ENCODE measurements around the gene GALNT17. TPM values are rescaled to one million over a fixed set of nuclear protein-coding genes. Genes with fewer than 3 reads are reported as not detected.

The GALNT17 gene
- total and polyA plus RNA-seq, 4 donors = 1.3 to 22.4 (median 4.0) TPM

DNA sequence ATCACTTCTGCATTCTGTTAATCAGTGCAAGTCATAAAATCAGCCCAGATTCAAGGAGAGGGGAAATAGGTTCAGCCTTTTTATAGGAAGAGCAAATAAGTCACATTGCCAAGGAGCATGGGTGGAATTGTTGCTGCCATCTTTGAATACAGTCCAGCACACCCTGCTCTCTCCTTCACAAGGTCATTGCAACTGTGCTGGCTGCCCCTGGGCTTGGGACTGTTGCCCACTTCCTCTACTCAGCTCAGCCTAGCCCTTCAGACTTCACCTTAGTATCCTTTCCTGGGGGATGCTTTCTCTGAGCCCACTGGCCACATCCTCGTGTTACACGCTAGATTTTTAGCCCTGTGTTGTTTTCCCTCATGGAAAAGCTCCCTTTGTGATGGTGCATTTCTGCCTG, 527.7 kb downstream of the GALNT17 start:
- H3K9me3 ChIP-seq (ENCODE audit: control insufficient read depth, low read length) = peaks cover 6% of the 10 kb centered on the region
- 97 to 98% methylated on average over 2 of the region's 2 CpGs for WGBS, 2 donors
- DNase-seq = no peak
- H3K27ac ChIP-seq (ENCODE audit: low read depth in 1 of 2, low read length in 2 of 2) = no peak overlapping the region
- no peak overlapping the region for H3K4me3 ChIP-seq (ENCODE audit: low read length in 2 of 2)
- H3K36me3 ChIP-seq (ENCODE audit: control insufficient read depth in 1 of 2, insufficient read depth in 2 of 2, low read length in 1 of 2) = no peaks in the 10 kb centered on the region
- ATAC-seq (ENCODE audit: low FRiP score) = no peak
- H3K4me1 ChIP-seq (ENCODE audit: control insufficient read depth in 1 of 2, insufficient read depth in 2 of 2, low read length in 2 of 2) = no peaks in the 10 kb centered on the region
- intact Hi-C loops (cut with DNase I) = no loop called here
- no peaks in the 10 kb centered on the region for H3K27me3 ChIP-seq (ENCODE audit: control insufficient read depth in 1 of 2, insufficient read depth in 2 of 2, low read length in 1 of 2)

GRCh38 chr7:71661671-71662224, 529.8 kb downstream of the GALNT17 start:
- no peaks in the 10 kb centered on the region for H3K36me3 ChIP-seq (ENCODE audit: control insufficient read depth in 1 of 2, insufficient read depth in 2 of 2, low read length in 1 of 2)
- intact Hi-C loops (cut with DNase I) = no loop called here
- WGBS, 2 donors = 95 to 97% methylated on average over 1 of the region's 1 CpG
- DNase-seq (no peak), ATAC-seq (ENCODE audit: low FRiP score) (no peak)
- H3K9me3 ChIP-seq (ENCODE audit: control insufficient read depth, low read length) = peaks cover 6% of the 10 kb centered on the region
- H3K27me3 ChIP-seq (ENCODE audit: control insufficient read depth in 1 of 2, insufficient read depth in 2 of 2, low read length in 1 of 2) = no peaks in the 10 kb centered on the region
- no peaks in the 10 kb centered on the region for H3K4me1 ChIP-seq (ENCODE audit: control insufficient read depth in 1 of 2, insufficient read depth in 2 of 2, low read length in 2 of 2)
- H3K27ac ChIP-seq (ENCODE audit: low read depth in 1 of 2, low read length in 2 of 2) = no peak overlapping the region
- no peak overlapping the region for H3K4me3 ChIP-seq (ENCODE audit: low read length in 2 of 2)

DNA sequence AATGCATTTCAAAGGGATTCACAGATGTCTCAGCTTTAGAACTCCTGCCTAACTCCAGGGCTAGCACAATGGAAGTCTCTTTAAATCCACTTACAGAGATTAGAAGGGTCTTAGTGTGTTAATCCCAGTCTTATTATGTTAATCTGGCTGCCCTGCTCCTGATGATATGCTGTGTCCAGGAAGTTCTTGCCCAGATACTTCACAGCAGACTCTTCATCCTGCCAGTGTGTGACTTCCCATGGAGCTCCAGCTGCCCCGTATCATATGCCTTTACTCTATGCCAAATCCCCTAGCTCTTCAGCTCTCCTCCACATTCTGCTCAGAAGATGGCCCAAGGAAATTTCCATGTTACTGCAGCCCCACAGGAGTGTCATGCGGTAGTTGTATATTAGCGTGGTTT, 533.8 kb downstream of the GALNT17 start:
- H3K4me1 ChIP-seq (ENCODE audit: control insufficient read depth in 1 of 2, insufficient read depth in 2 of 2, low read length in 2 of 2) = no peaks in the 10 kb centered on the region
- H3K36me3 ChIP-seq (ENCODE audit: control insufficient read depth in 1 of 2, insufficient read depth in 2 of 2, low read length in 1 of 2) = no peaks in the 10 kb centered on the region
- no peak overlapping the region for H3K27ac ChIP-seq (ENCODE audit: low read depth in 1 of 2, low read length in 2 of 2)
- H3K27me3 ChIP-seq (ENCODE audit: control insufficient read depth in 1 of 2, insufficient read depth in 2 of 2, low read length in 1 of 2) = no peaks in the 10 kb centered on the region
- DNase-seq (no peak), ATAC-seq (ENCODE audit: low FRiP score) (no peak)
- H3K9me3 ChIP-seq (ENCODE audit: control insufficient read depth, low read length) = peaks cover 6% of the 10 kb centered on the region
- WGBS, 2 donors = 92 to 95% methylated on average over 3 of the region's 3 CpGs
- H3K4me3 ChIP-seq (ENCODE audit: low read length in 2 of 2) = no peak overlapping the region
- intact Hi-C loops (cut with DNase I) = no loop called here

GRCh38 chr7:71668572-71668971, 536.6 kb downstream of the GALNT17 start:
- ATAC-seq (ENCODE audit: low FRiP score) (no peak), DNase-seq (no peak)
- WGBS, 2 donors = 97 to 99% methylated on average over 1 of the region's 1 CpG
- peaks cover 3% of the 10 kb centered on the region for H3K9me3 ChIP-seq (ENCODE audit: control insufficient read depth, low read length)
- H3K4me1 ChIP-seq (ENCODE audit: control insufficient read depth in 1 of 2, insufficient read depth in 2 of 2, low read length in 2 of 2) = no peaks in the 10 kb centered on the region
- H3K4me3 ChIP-seq (ENCODE audit: low read length in 2 of 2) = no peak overlapping the region
- intact Hi-C loops (cut with DNase I) = no loop called here
- H3K36me3 ChIP-seq (ENCODE audit: control insufficient read depth in 1 of 2, insufficient read depth in 2 of 2, low read length in 1 of 2) = no peaks in the 10 kb centered on the region
- no peak overlapping the region for H3K27ac ChIP-seq (ENCODE audit: low read depth in 1 of 2, low read length in 2 of 2)
- no peaks in the 10 kb centered on the region for H3K27me3 ChIP-seq (ENCODE audit: control insufficient read depth in 1 of 2, insufficient read depth in 2 of 2, low read length in 1 of 2)

- Histone ChIP-seq H3K4me1 (ENCODE audit: control insufficient read depth in 1 of 2, insufficient read depth in 2 of 2, low read length in 2 of 2) (no peaks in the 10 kb centered on the region), H3K4me3 (ENCODE audit: low read length in 2 of 2) (no peak overlapping the region), H3K27me3 (ENCODE audit: control insufficient read depth in 1 of 2, insufficient read depth in 2 of 2, low read length in 1 of 2) (no peaks in the 10 kb centered on the region), H3K27ac (ENCODE audit: low read depth in 1 of 2, low read length in 2 of 2) (no peak overlapping the region), H3K9me3 (ENCODE audit: control insufficient read depth, low read length) (no peaks in the 10 kb centered on the region), H3K36me3 (ENCODE audit: control insufficient read depth in 1 of 2, insufficient read depth in 2 of 2, low read length in 1 of 2) (no peaks in the 10 kb centered on the region)
- WGBS, 2 donors = 71 to 73% methylated on average over 8 of the region's 8 CpGs
- ATAC-seq (ENCODE audit: low FRiP score) (no peak), DNase-seq (no peak)
- intact Hi-C loops (cut with DNase I) = no loop called here
Measured at GRCh38 chr7:71679480-71679879, 547.5 kb downstream of the GALNT17 start.

GRCh38 chr7:71682181-71682580, 550.2 kb downstream of the GALNT17 start:
- 83 to 89% methylated on average over 4 to 5 of the region's 5 CpGs for WGBS, 2 donors
- ATAC-seq (ENCODE audit: low FRiP score) = no peak
- intact Hi-C loops (cut with DNase I) = no loop called here

DNA sequence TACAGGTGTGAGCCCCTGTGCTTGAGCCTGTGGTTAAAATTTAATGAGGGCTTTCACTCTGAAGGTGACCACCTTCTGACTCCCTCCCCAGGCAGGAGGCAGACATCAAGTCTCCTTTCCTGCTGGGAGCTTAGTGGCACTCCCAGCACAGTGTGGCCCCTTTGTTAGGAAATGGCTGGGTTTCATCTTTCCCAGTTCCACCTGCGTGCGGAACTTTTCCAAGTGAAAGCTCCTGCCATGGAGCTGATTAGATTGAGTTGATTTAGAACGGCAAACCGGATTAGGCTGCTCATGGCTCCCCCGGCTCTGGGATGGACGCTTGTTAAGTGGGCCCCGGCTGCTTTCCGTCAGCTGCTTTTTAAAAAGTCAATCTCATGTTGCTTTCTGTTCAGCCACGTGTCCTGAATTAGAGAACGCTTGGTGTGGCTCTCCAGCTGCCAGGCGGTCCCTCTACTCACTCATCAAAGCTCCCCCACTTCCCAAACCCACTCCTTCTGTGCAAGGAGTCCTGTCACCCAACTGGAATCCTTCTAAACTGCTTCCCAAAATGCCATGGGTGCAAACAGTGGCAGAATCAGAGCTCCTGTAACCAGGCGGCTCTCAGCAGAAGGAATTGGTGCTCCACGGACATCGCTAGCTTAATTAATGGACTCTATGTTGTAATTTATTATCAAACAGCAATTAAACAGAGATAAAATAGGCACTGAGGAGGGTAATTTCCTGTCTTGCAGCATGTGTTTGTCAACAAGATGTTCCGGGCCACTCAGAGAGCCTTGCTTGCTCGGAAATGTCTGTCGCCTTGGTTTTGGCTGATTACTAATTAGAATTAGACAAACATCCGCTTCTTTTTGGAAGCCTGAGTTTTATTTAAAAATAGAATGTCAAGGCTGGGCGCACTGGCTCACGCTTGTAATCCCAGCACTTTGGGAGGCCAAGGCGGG, 551.2 kb downstream of the GALNT17 start:
- ATAC-seq (ENCODE audit: low FRiP score) (no peak), DNase-seq (no peak)
- H3K36me3 ChIP-seq (ENCODE audit: control insufficient read depth in 1 of 2, insufficient read depth in 2 of 2, low read length in 1 of 2) = no peaks in the 10 kb centered on the region
- 77 to 82% methylated on average over 21 of the region's 21 CpGs for WGBS, 2 donors
- intact Hi-C loops (cut with DNase I) = no loop called here
- no peak overlapping the region for H3K4me3 ChIP-seq (ENCODE audit: low read length in 2 of 2)
- H3K4me1 ChIP-seq (ENCODE audit: control insufficient read depth in 1 of 2, insufficient read depth in 2 of 2, low read length in 2 of 2) = no peaks in the 10 kb centered on the region
- H3K27me3 ChIP-seq (ENCODE audit: control insufficient read depth in 1 of 2, insufficient read depth in 2 of 2, low read length in 1 of 2) = no peaks in the 10 kb centered on the region
- no peaks in the 10 kb centered on the region for H3K9me3 ChIP-seq (ENCODE audit: control insufficient read depth, low read length)
- no peak overlapping the region for H3K27ac ChIP-seq (ENCODE audit: low read depth in 1 of 2, low read length in 2 of 2)

More at GRCh38 chr7:71682181-71682580, 550.2 kb downstream of the GALNT17 start:
- Histone ChIP-seq H3K27me3 (ENCODE audit: control insufficient read depth in 1 of 2, insufficient read depth in 2 of 2, low read length in 1 of 2) (no peaks in the 10 kb centered on the region), H3K4me1 (ENCODE audit: control insufficient read depth in 1 of 2, insufficient read depth in 2 of 2, low read length in 2 of 2) (no peaks in the 10 kb centered on the region), H3K36me3 (ENCODE audit: control insufficient read depth in 1 of 2, insufficient read depth in 2 of 2, low read length in 1 of 2) (no peaks in the 10 kb centered on the region), H3K4me3 (ENCODE audit: low read length in 2 of 2) (no peak overlapping the region), H3K27ac (ENCODE audit: low read depth in 1 of 2, low read length in 2 of 2) (no peak overlapping the region), H3K9me3 (ENCODE audit: control insufficient read depth, low read length) (no peaks in the 10 kb centered on the region)
- no peak for DNase-seq

DNA sequence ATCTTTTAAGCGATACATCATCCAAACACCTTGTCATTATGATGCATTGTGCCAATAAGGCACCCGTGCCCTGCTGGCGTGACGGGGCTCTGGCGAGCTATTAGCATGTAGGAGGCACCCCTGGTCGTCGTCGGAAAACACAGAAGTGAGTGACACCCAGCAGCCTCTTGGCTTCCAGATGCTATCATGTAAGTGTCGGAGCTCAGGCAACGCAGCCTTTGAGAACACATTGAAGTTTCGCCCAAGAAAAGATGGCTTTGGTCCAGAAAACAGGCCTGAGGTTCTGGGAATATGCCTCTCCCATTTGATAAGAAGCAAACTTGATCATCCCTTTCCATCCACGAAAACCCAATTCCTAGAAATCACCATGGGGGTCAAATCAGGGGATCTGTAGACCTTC, 555.3 kb downstream of the GALNT17 start:
- 81 to 83% methylated on average over 12 of the region's 12 CpGs for WGBS, 2 donors
- H3K4me1 ChIP-seq (ENCODE audit: control insufficient read depth in 1 of 2, insufficient read depth in 2 of 2, low read length in 2 of 2) = no peaks in the 10 kb centered on the region
- H3K4me3 ChIP-seq (ENCODE audit: low read length in 2 of 2) = no peak overlapping the region
- H3K27ac ChIP-seq (ENCODE audit: low read depth in 1 of 2, low read length in 2 of 2) = no peak overlapping the region
- no peak for DNase-seq
- H3K9me3 ChIP-seq (ENCODE audit: control insufficient read depth, low read length) = no peaks in the 10 kb centered on the region
- no peak for ATAC-seq (ENCODE audit: low FRiP score)
- intact Hi-C loops (cut with DNase I) = no loop called here
- no peaks in the 10 kb centered on the region for H3K27me3 ChIP-seq (ENCODE audit: control insufficient read depth in 1 of 2, insufficient read depth in 2 of 2, low read length in 1 of 2)
- H3K36me3 ChIP-seq (ENCODE audit: control insufficient read depth in 1 of 2, insufficient read depth in 2 of 2, low read length in 1 of 2) = no peaks in the 10 kb centered on the region
